GM19043 (cell line): ENCODE results near the gene PCDH9.
A peak's percentile ranks its signal among the peaks of the same experiment; 100 is the strongest.

Experiments
- ATAC-seq: cut with Tn5 transposase; IDR thresholded peaks from one replicate; pipeline ENCODE4 v1.9.1; 2021; ENCODE audit warnings: low read depth; ENCODE audit not compliant: unreplicated experiment

The PCDH9 gene

DNA sequence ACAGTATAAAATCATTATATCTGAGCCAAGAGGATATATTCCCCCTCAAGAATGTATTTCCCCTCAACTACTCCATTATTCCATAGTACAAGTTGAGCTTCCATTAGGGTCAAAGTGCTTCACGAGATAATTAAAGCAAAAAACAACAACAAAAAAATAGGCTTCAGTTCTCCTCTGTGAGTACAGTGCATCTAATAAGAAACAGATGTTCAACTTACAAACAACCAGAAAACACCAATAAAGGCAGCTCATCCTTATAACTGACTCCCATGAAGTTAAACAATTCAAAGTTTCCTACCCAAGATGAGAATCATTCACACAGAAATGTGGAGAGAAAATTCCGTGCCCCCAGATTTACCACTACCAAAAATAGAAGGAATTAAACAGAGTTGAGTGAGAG, 854.4 kb downstream of the PCDH9 start:
- ATAC-seq: no peak

DNA sequence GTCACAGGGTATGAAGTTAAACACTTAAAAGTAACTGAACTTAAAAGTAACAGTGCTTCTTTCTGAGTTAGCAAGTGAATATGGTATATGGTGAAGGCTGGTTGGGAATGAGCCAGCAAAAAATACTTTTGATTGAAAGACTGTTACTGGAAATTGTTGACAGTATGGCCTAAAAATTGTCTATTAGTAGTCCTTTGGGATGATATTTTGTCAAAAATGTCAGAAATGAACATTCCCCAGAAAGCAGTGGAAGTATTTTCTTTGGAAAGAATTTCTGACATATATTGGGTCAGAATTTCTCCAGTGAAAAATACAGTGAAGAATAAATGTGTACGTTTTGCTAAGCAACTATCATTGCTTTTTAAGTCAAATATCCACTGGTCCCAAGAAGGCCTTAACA, 860.5 kb downstream of the PCDH9 start:
- ATAC-seq: no peak

GRCh38 chr13:66367356-66367755, 862.8 kb downstream of the PCDH9 start:
- ATAC-seq: no peak

DNA sequence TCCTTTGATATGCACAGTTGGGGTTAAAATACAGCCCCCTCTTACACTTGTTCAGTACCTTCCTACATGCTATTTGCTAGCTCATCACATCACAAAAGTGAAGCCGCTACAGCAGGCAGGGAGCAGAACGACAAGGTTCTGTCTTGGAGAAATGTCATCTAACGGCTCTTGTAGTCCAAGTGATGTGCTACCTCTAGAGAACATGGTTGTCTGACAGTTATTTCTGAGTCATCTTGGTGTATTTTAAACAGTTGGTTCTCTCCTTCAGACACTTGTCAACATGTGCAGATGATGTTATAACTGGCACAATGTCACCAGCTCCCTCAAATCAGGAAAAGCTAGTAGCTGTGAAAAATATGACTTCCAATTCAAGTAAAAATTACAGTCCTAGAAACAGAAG, 865.0 kb downstream of the PCDH9 start:
- ATAC-seq: no peak

DNA sequence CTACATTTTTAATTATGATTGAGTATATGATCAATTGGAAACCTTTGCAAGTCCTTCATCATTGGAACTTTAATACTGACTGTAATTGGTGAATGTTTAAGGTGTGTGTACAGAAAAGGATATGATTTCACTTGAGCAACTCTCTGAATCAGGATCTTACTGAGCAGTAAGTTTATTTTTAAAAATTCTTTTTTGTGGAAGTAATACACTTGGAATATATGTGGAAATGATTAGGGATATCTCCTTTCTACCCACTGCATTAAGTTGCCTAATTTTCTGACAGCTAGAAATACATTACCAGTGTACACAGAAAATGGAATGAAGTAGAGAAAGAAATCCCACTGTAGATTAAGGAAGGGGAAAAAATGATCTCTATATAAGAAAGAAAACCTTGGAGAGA, 865.8 kb downstream of the PCDH9 start:
- ATAC-seq: no peak

DNA sequence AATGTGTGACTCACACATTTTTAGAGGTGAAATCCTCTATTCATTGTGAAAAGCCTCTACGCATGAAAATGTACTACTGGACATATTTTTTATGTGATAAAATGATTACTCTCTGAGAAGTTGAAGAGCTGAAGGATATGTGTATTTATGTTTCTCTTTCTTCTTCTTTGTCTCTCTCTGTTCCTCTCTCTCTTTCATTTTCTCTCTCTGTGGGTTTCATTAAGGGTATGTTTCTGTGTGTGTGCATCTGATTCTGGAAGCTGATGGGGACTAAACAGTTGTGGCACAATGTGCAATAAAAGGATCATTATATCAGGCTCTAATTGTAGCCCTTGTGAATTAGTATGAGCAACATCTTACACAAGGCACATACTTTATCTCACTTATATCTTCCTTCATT, 867.7 kb downstream of the PCDH9 start:
- ATAC-seq: no peak

DNA sequence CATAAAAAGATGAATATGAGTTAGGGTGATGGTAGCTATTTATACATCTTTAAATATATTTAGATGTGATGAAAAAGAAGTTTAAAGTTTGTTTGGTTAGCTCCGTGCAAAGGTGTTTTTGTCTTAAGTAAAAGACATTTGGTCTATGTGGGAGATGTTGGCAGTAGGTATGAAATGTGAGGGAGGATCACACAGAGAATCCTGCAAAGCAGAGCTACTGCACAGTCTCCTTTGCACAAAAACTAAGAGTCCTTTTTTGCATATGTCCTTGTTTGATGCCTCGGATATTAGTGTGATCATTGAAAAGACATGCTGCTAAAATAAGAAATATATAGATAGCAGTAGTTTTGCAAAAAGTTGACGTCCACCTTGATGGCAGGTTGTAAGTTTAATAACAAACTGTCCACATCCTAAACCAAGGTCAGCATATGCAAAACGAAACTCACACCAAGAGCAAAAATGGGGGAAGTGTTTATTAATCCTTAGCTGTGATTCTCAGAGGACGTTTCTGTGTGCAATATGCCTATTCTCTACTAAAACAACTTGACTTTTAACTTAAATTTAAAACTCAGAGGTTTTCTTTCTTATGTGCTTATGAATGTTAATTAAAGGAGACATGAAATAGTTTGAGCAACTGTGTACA, 870.1 kb downstream of the PCDH9 start:
- peak; percentile 51 for ATAC-seq

DNA sequence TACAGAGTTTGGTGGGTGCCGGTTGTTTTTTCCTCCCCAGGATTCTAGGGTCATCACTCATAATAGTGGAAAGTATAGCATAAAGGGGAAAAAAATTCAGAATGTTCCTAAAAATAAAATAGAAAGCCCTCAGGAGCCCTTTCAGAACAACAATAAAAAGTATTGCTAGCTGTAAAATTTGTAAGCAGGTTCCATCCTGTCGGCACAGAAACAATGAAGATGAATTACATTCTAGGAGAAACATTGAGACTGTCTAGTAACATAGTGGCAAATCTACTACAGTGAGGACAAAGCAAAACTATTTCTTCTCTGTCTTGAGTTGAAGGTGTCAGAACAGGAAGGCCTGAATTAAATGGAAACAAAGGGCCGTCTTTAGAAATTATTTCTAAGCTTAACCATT, 870.7 kb downstream of the PCDH9 start:
- ATAC-seq: no peak

- no peak for ATAC-seq
Observed at GRCh38 chr13:66358564-66358963, 871.6 kb downstream of the PCDH9 start.

DNA sequence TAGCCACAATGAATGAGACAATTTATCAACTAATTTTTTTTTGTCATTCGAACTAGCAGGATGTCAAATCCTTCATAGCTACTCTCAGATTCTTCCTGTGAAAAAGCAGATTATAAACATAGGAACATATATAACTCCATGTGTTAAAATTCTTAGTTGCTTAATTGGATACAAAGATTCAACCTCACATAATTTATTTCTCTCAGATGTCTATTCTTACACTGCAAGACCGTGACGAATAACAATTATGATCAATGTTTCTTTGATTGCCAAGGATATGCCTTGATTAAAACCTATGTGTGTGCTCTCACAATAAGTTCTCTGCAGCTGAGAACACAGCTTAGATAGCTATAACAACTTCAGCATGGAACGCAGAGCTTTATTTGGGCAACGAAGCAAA, 872.7 kb downstream of the PCDH9 start:
- ATAC-seq: no peak

DNA sequence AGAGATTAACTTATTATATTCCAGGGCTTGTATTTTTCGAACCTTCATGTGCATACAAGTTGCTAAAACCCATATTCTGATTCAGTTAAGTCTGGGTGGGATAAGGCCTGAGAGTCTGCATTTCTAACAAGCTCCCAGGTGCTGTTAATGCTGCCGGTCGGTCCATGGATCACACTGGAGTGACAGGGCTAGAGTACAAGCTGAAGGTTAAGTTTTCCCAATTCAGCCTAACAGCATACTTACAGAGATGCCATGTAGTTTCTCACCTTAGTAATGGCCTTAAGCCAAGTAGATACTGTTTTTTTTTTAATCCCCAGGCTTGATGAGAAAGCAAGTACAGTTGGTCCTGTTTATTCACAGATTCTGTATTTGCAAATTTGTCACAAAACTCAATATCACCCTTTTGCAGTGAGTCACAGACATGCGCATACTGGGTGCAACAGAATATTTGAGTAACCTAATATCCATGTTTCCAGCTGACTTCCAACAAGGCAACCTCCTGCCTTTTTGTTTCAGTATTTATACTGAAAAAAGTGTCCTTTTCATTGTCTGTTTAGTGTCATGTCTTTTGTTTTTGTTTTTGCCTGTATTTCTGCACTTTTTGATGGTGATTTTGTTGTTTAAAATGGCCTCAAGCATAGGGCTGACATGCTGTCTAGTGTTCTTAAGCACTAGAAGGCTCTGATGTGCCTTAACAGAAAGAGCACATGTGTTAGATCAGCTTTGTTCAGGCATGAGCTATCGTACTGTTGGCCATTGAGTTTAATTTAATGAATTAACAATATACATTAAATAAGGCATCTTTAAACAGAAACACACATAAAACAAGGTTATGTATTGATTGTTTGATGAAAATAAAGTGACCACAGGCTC, 875.0 kb downstream of the PCDH9 start:
- ATAC-seq: no peak

GRCh38 chr13:66353664-66354063, 876.5 kb downstream of the PCDH9 start:
- ATAC-seq: no peak

- no peak for ATAC-seq
Observed at GRCh38 chr13:66349966-66350365, 880.2 kb downstream of the PCDH9 start.

DNA sequence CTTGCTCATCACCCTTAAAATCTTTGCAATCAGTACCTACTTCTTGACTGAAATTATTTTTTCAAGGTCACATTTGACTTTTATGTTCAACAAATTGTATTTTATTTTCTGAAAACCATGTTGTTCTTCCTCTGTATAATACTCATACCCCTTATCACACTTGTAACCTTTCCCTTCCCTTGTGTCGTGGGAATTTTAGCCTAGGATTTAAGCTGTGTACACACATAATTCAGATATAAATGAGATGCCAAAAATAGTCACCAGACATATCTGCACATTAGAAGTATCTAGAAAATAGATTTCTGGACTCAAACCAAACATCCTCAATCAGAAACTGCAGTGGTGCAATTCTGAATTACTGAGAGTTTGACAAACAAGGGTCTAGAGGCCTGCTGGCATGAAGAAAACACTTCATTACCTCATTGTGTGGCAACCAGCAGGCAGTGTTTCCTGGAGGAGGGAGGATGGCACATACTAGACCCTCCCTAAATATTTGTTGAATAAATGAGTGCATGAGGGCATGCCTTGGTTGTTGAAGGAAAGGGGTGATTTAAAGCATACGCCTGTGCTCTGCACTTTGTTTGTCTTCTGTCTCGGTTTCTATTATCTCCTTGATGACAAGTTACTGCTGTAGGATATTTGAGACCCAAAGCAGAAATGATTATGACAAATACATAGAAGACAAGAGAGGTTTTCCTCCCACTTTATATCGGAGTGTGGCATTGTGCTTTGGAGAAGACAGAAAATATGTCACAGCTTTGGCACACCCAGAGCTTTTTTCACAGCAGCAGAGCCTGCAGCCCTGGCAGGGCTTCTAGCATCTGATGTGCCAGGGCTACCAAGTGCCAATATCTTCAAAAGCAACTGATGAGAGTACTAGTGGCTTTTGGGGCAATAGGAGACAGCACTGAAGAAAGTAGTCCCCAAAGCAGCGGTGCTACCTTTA, 881.1 kb downstream of the PCDH9 start:
- ATAC-seq: no peak

GRCh38 chr13:66347486-66348117, 882.5 kb downstream of the PCDH9 start:
- ATAC-seq: no peak

- no peak for ATAC-seq
Observed at GRCh38 chr13:66345971-66346370, 884.2 kb downstream of the PCDH9 start.

DNA sequence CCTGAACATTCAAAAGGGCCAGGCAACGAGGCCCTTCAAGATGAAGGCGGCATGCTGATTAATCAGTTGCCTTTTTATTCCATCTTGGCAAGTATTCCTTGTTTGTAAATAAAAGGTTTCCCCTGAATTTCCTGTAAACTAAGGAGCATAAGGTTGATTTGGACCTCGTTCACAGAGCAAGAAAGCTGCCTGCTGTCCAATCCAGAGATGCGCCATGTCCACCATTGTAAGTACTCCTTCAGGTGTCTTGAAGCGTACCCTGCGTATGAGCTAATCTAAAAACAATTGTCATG, 884.7 kb downstream of the PCDH9 start:
- ATAC-seq: no peak

- ATAC-seq: no peak
Observed at GRCh38 chr13:66344805-66345517, 885.2 kb downstream of the PCDH9 start.

- no peak for ATAC-seq
Observed at GRCh38 chr13:66343224-66343828, 886.8 kb downstream of the PCDH9 start.
